Caco-2 (cell line): ENCODE data around the gene SLC23A3. TPM values are rescaled to one million over a fixed set of nuclear protein-coding genes. Genes with fewer than 3 reads are reported as not detected.

Source experiments
- BruUV-seq: library from RNA; stranded (reverse); fragments of 400-500 nt; replicated peaks from 2 replicates; lab custom pipeline; 2021; lab: Mats Ljungman, UMichigan
- CTCF ChIA-PET: fragments of 300-600 bp; sonication (Branson Sonifier 250); formaldehyde crosslinking; loops from one replicate; lab custom pipeline; 2022; ENCODE audit warnings: antibody characterized with exemption; lab: Charles Lee
- POLR2A ChIA-PET: fragments of 300-600 bp; sonication (Branson Sonifier 250); formaldehyde crosslinking; loops from one replicate; lab custom pipeline; 2022; ENCODE audit warnings: antibody characterized with exemption; lab: Charles Lee
- DNase-seq, 2 experiments: peaks; one replicate each; pipeline versions ENCODE4 v3.0.0 to v3.0.0-alpha.2; 2020 to 2022
- H3K27me3 ChIP-seq: replicated peaks from 2 replicates; pipeline ENCODE4 v1.6.0; 2011; ENCODE audit warnings: low read length; ENCODE audit not compliant: control insufficient read depth, insufficient read depth
- H3K36me3 ChIP-seq: 2 replicates; pipeline ENCODE4 v1.5.1; 2011; ENCODE audit warnings: low read length; ENCODE audit not compliant: control insufficient read depth, insufficient read depth
- H3K4me1 ChIP-seq: fragments of 250-450 bp; sonication (Bioruptor Pico); 2 replicates; pipeline ENCODE4 v1.5.1; 2020; ENCODE audit warnings: mild to moderate bottlenecking
- H3K4me3 ChIP-seq: 2 replicates; pipeline ENCODE4 v1.5.1; 2011; ENCODE audit warnings: low read depth, mild to moderate bottlenecking, control low read depth, low read length
- H3K9me3 ChIP-seq: fragments of 250-450 bp; sonication (Bioruptor Pico); 2 replicates; pipeline ENCODE4 v1.5.1; 2020; ENCODE audit warnings: mild to moderate bottlenecking, moderate library complexity
- H3K27ac Mint-ChIP-seq: one replicate; pipeline ENCODE4 v1.8.0; 2022; ENCODE audit warnings: mixed read lengths; ENCODE audit not compliant: unreplicated experiment
- H3K27me3 Mint-ChIP-seq: one replicate; pipeline ENCODE4 v1.8.0; 2022; ENCODE audit warnings: mixed read lengths; ENCODE audit not compliant: insufficient read depth, unreplicated experiment
- H3K36me3 Mint-ChIP-seq: one replicate; pipeline ENCODE4 v1.8.0; 2022; ENCODE audit warnings: mild to moderate bottlenecking, mixed read lengths; ENCODE audit not compliant: insufficient read depth, unreplicated experiment
- H3K4me1 Mint-ChIP-seq: one replicate; pipeline ENCODE4 v1.8.0; 2022; ENCODE audit warnings: low read depth, mixed read lengths; ENCODE audit not compliant: unreplicated experiment
- H3K4me3 Mint-ChIP-seq: one replicate; pipeline ENCODE4 v1.8.0; 2022; ENCODE audit warnings: mild to moderate bottlenecking, moderate library complexity, mixed read lengths; ENCODE audit not compliant: unreplicated experiment
- H3K9me3 Mint-ChIP-seq: one replicate; pipeline ENCODE4 v1.8.0; 2022; ENCODE audit warnings: mixed read lengths; ENCODE audit not compliant: unreplicated experiment
- intact Hi-C: fragments of 100-400 bp; cut with micrococcal nuclease; formaldehyde crosslinking; loops from one replicate; pipeline ENCODE4 v1.10.0; 2022; ENCODE audit not compliant: unreplicated experiment
- total RNA-seq: library from RNA; stranded (reverse); gene quantifications from 2 replicates; pipeline ENCODE4 v1.2.3, GENCODE V29; 2022
- TF ChIP-seq, protein P1 (sequence below), 2 experiments: fragments of 200-600 bp in 1 of 2; IDR thresholded peaks; 1 replicate in 1 of 2; 2 replicates in 1 of 2; pipeline versions ENCODE4 v1.5.1 to v1.8.0; 2011 to 2022; ENCODE audit warnings: antibody characterized with exemption in 1 of 2, control low read depth in 1 of 2, inconsistent platforms in 1 of 2, low read depth in 1 of 2, low read length in 1 of 2, mild to moderate bottlenecking in 1 of 2, moderate library complexity in 1 of 2; ENCODE audit not compliant: insufficient read depth in 1 of 2, severe bottlenecking in 1 of 2, unreplicated experiment in 1 of 2

Gene SLC23A3
- total RNA-seq, 1 experiment from 2014 or later: 7.1 TPM

DNA sequence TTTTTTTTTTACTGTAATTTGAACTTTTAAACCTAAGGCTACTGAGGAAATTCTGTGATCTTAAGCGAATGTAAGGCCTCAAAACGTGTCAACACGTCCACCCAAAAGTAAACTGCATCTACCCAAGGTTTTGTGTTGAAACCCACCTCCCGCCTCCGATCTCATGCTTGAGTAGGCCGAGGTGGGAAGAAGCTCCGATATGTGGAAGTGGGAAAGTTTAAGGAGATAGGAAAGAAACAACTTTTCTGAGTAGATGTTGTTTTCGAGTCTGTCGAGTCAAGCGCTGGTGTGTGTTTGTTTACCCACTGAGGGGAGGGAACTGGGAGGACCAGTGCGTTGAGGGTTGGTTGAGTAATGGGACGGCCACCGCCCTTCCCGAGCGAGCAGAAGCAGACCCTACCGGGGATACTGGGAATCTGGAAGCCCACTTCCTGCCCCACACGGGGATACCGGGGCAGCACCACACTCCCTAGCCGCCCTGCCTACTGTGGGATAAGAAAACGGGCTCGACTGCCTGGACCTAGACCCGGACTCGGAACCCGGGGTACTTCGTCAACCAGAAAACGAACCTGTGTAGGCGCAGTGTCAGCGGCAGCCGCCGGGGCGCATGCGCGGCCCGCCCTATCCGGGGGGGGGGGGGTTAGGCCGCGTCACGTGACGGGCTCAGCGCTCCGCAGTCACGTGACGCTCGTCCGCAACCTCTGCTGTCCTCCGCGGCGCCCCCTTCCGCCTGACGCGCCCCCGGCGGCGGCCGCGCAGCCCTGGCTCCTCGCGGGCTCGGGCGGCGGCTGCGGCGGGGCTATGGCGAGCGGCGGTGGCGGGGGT lies 7.9 kb upstream of the SLC23A3 start, which contains the start of gene RETREG2:
TSS of gene RETREG2 (plus strand) at position 724 of the 825 bp plus-strand sequence. CDS start at position 802, 78 bp downstream.
- peak within 1 kb of the TSS; percentile 93 for H3K4me3 ChIP-seq
- peak; percentile 89 to 90 for DNase-seq
- peak within 1 kb of the TSS; percentile 89 for H3K27ac Mint-ChIP-seq
- no peaks in the 10 kb centered on the region for H3K27me3 Mint-ChIP-seq
- ChIA-PET POLR2A (no interaction called here), CTCF (interaction anchor here (0.9 to 2.0 kb wide), 2 partner anchors 42 to 117 kb away, joined by 3 to 11 read pairs; no protein-coding TSS in a partner anchor)
- H3K9me3 Mint-ChIP-seq: no peaks in the 10 kb centered on the region
- H3K4me3 Mint-ChIP-seq: peak within 1 kb of the TSS; percentile 90
- H3K27me3 ChIP-seq: no peaks in the 10 kb centered on the region; the same call in 1 of the 2 replicates
- H3K4me1 ChIP-seq: peaks cover 12% of the 10 kb centered on the region
- no peaks in the 10 kb centered on the region for H3K9me3 ChIP-seq
- intact Hi-C loops: loop anchor here (1.0 to 5.0 kb wide), 3 partner anchors 29 to 100 kb away; partner anchors contain the start of genes ABCB6, DNAJB2 and ZFAND2B
- TSS peak; percentile 28 for BruUV-seq
- H3K36me3 ChIP-seq: peaks cover 15% of the 10 kb centered on the region
- TF ChIP-seq, protein P1, sequence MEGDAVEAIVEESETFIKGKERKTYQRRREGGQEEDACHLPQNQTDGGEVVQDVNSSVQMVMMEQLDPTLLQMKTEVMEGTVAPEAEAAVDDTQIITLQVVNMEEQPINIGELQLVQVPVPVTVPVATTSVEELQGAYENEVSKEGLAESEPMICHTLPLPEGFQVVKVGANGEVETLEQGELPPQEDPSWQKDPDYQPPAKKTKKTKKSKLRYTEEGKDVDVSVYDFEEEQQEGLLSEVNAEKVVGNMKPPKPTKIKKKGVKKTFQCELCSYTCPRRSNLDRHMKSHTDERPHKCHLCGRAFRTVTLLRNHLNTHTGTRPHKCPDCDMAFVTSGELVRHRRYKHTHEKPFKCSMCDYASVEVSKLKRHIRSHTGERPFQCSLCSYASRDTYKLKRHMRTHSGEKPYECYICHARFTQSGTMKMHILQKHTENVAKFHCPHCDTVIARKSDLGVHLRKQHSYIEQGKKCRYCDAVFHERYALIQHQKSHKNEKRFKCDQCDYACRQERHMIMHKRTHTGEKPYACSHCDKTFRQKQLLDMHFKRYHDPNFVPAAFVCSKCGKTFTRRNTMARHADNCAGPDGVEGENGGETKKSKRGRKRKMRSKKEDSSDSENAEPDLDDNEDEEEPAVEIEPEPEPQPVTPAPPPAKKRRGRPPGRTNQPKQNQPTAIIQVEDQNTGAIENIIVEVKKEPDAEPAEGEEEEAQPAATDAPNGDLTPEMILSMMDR (IDR thresholded peaks at IDR 0.05; ENCODE audit: insufficient read depth in 1 of 2, low read depth in 1 of 2, low read length in 1 of 2, severe bottlenecking in 1 of 2, unreplicated experiment in 1 of 2): peak; percentile 17 to 38
- peaks cover 38% of the 10 kb centered on the region for H3K36me3 Mint-ChIP-seq
- peaks cover 18% of the 10 kb centered on the region for H3K4me1 Mint-ChIP-seq

DNA sequence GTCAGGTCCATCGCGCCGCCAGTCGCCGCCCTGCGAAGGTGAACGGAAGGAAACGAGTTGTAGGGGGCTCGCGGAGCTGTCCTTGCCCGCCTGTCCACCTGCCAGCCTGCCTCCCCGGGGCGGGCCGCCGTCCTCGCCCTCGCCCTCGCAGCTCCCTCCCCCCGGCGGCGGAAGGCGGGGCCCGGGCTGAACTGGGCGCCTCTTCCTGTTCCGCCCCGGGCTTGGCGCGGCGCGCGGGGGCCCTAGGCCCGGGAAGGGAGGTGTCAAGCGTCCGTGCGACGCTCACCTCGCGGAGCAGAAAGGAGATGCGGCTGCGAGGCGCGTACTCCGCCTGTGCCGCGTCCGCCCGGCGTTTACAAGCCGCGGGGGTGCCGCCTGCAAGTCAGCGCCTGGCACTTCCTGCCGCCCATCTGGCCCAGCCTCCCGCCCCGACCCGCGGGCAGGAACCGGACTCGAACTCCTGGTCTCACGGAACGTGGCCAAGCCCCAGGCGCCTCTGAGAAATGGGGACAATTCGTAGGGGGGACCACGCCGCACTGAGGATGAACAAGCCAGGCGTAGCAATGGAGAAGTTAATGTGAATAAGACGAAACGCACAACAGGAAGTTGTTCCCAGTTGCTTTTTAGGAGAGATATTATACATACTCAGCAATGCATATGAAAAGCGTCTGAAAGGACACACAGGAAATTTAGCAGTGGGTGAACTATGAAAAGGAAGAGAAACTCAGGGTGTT lies 7.2 kb upstream of the SLC23A3 start, which contains the start of gene CNPPD1:
TSS of gene CNPPD1 (minus strand) at position 108 of the 734 bp plus-strand sequence. CDS start at position 11, 97 bp downstream.
- Mint-ChIP-seq H3K36me3 (peaks cover 37% of the 10 kb centered on the region), H3K27me3 (no peaks in the 10 kb centered on the region), H3K27ac (peak within 1 kb of the TSS; percentile 89), H3K4me1 (peaks cover 18% of the 10 kb centered on the region), H3K9me3 (no peaks in the 10 kb centered on the region), H3K4me3 (peak within 1 kb of the TSS; percentile 90)
- TF ChIP-seq, protein P1 (IDR thresholded peaks at IDR 0.05; ENCODE audit: insufficient read depth in 1 of 2, low read depth in 1 of 2, low read length in 1 of 2, severe bottlenecking in 1 of 2, unreplicated experiment in 1 of 2): no peak
- Histone ChIP-seq H3K4me1 (peaks cover 12% of the 10 kb centered on the region), H3K4me3 (peak within 1 kb of the TSS; percentile 93), H3K36me3 (peaks cover 16% of the 10 kb centered on the region), H3K27me3 (no peaks in the 10 kb centered on the region; the same call in 1 of the 2 replicates), H3K9me3 (no peaks in the 10 kb centered on the region)
- TSS peak; percentile 41 for BruUV-seq
- POLR2A ChIA-PET: interaction anchor here (0.6 to 1.4 kb wide), 11 partner anchors 13 to 211 kb away, joined by 3 to 13 read pairs (median 6); partner anchors contain the start of genes ABCB6, DNAJB2, DNPEP and GLB1L
- CTCF ChIA-PET: interaction anchor here (0.6 to 2.0 kb wide), 9 partner anchors 29 to 210 kb away, joined by 3 to 13 read pairs (median 4); partner anchors contain the start of genes ANKZF1, ATG9A and ZFAND2B
- intact Hi-C loops: loop anchor here (1.0 to 5.0 kb wide), 4 partner anchors 17 to 210 kb away; partner anchors contain the start of genes ABCB6, DNAJB2, DNPEP and NHEJ1
- peak; percentile 89 to 94 for DNase-seq
